Retina (tissue), 1 donor: ENCODE data around the gene FOXP1.

Experiments
- DNase-seq: peaks from one replicate; pipeline ENCODE4 v3.0.0-alpha.2; 2016

Gene FOXP1

DNA sequence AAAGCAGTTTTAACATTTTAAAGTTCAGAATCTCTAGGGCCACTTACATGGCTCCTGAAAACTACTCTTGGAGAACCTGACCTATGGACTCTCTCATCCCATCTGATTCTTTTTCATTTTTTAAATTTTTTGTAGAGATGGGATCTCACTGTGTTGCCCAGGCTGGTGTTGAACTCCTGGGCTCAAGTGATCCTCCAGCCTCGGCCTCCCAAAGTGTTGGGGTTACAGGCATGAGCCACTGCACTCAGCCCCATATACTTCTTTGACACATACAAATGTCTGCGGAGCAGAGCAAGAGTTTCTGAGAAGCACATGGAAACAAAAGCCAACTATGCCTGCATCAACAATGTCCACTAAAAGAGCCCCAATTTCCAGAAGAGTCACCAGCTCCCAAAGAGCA, 189.8 kb downstream of the FOXP1 start:
- DNase-seq, result no peak

DNA sequence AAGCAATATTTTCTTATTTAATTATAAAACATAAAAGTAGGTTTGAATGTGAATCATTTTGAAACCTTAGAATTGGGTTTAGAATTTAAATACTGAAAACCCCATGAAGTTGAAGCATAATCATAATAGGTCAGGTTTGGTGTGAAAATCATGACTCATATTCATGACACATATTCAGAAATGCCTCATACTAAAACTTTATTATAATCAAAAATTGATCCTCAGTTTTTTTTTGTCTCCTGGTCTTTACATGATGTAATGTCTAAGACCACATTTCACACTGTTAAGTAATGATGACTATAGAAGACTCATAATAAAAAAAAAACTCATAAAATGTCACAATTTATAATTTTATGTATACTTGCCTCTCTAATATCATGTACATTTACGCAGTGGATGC, 190.4 kb downstream of the FOXP1 start:
- DNase-seq, result no peak

DNA sequence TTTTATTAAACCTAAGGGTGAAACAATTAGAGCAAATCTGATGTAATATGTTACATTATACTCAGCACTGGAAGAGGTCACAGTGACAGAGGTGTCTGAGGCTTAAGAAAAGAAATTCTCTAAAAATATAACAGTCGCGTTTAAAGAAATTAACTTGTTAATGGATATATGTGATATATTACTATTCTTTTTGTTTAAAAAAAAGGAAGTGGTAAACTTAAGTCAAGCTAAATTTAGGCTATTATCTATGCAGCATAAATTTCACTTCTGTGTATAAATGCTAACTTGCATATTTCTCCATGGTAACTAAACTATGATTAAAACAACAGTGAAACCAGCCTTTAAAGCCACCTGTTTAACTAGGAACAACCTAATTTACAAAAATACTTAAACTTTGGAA, 191.3 kb downstream of the FOXP1 start:
- DNase-seq, result no peak

DNA sequence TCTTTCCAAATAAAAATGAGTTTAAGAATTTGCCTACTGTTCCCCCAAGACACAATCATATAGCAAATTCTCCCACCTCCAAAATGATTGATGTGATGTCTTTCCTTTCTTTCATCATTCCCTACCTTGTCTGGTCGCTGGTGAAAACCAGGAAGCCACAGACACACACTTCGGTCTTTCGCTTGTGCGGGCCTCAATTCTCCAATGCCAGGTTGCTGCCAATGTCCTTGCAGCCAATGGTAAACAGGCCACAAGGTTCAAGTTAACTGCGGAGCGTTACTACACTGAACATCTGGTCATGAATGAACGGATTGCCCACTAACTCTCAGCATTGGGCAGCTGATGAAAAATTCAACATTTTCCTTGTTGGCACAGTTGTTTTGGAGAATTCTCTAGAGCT, 192.2 kb downstream of the FOXP1 start:
- DNase-seq, result no peak

DNA sequence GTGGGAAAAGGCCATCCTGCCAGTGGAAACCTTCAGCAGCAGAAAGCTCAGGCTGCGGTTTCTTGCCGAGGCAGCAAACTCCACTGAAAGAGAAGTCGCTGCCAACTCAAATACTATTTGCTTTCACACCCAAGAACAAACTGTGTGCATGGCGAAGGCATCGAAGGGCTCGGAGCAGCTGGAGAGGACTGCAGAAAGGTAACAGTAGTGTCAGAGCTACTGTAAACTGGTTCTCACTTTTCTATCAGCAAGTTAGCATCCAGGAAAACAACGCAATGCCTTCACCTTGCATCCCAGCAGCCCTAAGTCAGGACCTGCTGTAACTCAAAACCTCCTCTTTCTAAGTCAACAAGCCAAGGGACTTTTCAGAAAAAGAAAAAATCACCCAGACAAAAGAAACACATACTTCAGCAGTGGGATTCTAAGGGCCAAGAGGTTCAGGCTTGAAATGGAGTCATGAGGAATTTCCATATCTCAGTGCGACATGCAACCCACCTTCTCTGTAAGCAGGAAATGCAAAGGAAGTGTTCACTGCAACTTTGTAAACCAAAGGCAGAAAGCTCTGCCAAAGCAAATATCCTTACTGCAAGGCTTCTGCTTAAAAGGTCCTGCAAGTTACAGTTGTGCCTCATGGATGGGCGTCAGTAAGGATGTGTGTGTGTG, 193.5 kb downstream of the FOXP1 start:
- no peak for DNase-seq

GRCh38 chr3:71389191-71389590, 194.3 kb downstream of the FOXP1 start:
- DNase-seq, result no peak

DNA sequence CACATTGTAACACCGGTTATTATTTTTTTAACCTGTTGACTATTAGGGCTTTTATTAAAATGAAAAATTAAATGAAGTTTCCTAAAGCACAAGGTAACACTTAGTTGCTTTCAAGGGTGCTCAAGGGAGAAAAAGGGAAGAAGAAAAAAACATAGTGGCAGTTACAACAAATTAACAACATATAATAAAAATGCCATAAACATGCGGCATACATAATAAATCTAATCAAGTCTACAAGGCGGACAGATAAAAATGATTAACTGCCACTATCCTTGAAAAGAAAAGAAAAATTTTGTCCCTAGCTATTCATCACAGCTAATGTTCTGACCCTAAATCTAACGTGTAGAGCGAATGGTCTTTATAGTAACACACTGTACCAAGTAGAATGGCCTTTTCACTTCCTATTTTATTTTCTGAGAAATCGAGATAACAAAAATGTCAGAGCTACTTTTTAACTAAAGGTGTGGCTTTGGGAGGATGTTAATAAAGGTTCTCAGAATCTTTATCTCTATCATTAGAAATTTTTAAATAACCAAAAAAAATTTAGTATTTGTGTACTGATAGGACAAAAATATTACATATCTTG, 194.9 kb downstream of the FOXP1 start:
- DNase-seq, result no peak

DNA sequence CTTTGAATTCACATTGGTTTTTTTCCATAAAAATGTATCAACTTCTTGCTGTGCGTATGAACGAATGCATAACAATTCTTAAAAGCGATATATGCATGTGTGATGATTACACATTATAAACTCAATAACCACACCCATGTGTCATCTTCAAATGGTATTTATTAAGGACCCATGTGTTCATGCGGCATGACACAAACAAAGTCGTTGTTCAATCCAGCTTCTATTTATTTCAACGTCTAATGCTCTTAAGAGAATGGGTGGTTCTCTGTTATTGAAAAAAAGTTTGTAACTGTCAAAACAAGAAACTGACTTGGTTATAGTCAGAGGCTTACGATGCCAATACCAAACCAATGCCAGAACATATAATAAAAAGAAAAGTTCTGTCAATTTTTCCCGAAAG, 195.9 kb downstream of the FOXP1 start:
- DNase-seq, result no peak

DNA sequence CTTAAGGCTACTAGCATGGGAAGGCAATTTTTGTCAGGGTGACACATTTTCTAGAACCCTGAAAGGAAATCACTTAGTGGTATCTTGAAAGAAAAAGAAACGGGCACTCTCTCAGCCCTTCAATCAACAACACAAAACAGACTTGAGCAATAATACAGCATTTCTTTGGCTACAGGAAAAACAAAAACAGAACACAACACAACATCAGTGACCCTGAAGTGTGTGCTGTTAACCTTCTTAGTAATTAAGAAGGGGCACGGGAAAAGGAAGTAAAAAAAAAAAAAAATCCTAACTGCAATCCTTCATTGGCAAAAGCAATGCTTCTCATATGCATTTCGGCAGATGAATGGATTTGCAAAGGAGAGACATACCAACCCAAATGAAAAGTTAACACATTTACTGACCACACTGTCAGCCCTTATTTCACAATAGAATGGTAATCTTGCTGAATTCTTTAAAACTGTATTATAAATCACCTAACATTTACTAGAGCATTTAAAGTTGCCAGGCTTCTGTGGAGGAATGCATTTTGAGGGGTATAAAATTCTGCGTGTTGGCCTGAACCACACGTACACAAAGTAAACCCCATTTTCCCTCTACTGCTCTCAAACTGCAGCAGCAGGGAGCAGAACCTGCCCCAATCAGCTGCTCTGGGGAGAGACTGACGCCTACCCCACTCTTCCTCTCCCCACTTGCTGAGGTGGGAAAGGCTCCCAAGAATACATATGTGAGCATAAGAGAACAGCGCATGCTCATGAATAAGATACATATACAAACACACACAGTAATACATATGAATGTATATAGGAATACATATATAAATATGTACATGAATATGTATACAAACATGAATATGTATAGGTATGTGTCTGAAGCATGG, 198.5 kb downstream of the FOXP1 start:
- no peak for DNase-seq

DNA sequence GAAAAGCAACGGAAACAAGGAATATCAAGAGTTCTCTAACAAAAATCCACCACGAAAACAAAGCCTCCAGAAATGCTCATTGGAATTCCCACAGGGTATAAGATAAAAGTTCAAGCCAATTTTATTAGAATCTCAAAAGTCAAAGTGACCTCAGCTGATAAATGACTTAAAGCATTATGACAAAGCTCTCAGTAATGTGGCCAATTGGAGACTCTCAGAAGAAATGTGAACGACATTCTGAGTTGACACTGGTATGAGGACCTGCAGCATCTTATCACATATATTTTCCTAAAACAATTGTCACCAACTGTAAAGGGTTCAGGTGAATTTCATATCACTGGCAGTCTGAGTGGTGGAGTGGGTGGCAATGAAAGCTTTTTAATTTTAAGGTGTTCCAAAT, 199.1 kb downstream of the FOXP1 start:
- DNase-seq, result no peak

DNA sequence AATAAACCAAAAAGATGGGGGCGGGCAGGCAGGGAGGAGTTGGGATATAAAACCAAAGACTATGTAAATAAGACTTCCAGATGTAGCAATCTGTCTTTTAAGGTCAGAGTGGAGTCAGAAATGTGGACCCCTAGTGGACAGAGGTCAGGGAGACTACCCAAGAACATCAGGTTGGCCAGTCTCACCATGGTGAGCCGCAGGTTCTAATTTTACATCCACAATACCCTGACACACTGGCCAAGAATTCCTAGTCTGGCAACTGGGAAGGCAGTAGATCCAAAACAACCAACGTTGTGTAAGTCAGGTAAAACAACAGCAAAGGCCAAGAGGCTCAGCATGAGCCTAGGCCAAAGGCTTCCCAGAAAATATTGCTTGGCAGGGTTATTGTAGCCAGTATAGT, 203.4 kb downstream of the FOXP1 start:
- DNase-seq, result no peak

DNA sequence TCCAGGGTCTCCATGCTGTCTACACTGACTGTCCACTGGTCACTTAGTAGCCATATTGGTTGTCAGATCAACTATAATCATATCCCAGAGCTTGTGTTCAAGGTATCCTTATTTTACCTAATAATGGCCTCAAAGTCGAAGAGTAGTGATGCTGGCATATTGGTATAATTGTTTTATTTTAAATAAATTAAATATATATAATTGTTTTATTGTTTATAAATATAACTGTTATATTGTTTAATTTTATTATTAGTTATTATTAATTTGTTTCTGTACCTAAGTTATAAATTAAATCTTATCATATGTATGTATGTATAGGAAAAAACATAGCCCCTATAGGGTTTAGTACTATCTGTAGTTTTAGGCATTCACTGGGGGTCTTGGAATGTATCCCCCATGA, 205.0 kb downstream of the FOXP1 start:
- no peak for DNase-seq

DNA sequence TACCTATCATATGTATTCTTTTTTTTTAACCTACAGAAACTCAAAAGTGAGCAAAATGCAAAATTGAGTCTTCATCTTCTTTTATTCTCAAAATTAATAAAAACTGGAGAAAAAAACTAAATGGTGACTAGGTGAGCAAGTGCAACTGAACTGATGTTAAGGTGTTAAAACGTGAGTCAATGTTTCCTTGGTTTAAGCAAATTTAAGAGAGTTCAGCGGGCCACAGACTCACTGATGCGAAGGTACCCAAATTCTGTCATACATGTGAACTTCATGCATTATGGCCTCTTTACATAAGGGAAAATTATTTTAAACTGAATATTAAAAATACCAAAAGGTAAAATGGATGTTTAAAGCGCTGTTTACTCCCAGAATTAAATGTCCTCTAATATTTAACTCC, 206.6 kb downstream of the FOXP1 start:
- DNase-seq, result no peak

- DNase-seq, result no peak
Measured at GRCh38 chr3:71376503-71376902, 207.0 kb downstream of the FOXP1 start.

GRCh38 chr3:71374582-71374981, 208.9 kb downstream of the FOXP1 start:
- no peak for DNase-seq

DNA sequence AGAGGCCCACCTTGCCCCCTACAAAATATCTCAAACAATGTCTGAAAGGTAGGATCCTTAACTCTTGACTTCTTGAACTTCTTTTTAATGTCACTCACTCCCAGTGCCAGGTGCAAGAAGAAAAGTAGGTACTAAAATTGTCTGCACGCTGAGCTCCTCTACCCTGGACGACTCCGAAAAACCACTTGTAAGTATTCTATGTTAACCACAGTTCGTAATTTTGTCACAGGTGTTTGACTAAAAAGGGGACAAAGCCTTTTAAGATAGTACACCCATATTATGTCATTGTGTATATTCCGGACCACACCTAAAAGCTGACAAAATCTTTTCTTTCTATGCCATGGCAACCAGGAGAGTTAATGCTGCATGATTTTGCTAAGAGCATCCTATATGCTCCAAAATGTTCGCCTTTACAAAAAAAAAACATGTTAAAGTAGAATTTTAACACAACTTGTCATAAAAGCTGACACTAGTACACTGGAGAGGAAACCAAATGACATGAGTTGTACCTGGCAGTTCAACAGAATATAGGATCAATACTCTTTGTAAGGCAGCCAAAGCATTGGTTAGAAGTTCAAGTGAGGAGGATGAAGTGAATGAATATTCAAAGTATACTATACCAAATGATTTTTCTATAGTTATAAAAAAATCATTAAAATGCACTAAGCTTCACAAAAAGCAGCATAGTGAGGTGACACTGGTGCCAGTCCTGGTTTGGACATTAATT, 210.5 kb downstream of the FOXP1 start:
- DNase-seq, result no peak

DNA sequence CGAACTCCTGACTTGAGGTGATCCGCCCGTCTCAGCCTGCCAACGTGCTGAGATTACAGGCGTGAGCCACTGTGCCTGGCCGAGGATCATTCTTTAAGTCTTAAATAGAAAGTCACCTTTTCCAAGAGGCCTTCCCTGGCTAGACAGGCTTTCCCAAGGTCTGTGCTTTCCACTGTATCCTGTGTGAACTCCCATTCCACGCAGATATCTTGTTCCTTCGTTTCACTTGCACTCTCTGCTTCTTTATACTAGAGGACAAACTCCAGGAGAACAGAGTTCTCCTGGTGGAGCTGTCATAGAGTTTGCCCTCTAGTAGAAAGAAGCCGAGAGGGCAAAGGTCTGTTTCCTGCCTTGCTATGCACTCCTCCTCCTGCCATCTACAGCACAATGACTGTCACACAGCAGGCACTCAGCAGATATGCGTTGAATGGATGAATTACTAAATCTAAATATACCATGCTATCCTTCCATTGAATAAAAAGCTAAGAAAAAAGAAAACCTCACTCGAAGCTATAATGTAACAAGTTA, 211.2 kb downstream of the FOXP1 start:
- no peak for DNase-seq

DNA sequence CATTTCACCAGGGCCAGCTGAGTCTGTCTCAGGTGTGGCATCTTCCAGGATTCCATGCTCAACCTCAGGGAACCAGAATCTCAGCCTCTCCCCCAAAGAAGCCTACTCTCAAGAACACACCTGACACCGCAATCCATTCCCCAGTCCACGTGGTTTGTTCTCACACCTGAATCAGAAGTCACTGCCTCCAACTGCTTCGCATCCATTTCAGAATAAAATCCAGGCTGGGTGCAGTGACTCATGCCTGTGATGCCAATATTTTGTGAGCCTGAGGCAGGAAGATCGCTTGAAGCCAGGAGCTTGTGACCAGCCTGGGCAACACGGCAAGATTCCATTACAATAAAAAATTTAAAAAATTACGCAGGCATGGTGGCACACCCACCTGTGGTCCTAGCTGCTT, 212.2 kb downstream of the FOXP1 start:
- no peak for DNase-seq

GRCh38 chr3:71370467-71370866, 213.1 kb downstream of the FOXP1 start:
- no peak for DNase-seq

- no peak for DNase-seq
Measured at GRCh38 chr3:71369701-71370391, 213.7 kb downstream of the FOXP1 start.

DNA sequence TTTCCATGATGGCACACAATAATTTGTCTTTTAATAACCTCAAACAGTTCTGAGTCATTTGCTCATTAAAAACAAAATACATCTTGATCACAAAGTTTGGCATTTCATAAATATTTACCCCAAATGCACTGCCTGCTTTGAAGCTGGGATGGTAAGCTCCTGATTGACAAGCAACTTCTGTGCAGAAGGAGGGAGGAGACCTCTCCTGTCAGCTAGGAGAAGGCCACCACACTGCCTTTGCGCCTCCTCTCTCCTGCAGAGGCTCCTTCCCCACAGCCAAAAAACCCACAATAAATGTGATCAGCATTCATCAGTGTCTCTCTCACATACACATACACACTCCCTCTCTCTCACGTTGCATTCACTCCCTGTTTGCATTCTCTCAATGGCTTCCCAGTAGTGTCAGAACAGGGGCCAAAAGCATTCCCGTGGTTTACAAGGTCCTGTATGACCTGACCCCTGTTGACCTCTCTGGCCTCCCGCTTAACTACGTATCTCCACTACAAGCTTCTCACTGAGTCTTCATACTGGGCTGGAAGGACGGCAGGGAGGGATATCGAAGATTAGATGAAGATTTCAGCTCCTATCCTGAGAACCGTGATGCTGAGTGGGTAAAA, 216.4 kb downstream of the FOXP1 start:
- DNase-seq, result no peak

GRCh38 chr3:71361334-71361890, 222.1 kb downstream of the FOXP1 start:
- DNase-seq, result peak; percentile 84
